ENCODE data around the gene TXK. TPM values are rescaled to one million over a fixed set of nuclear protein-coding genes. Genes with fewer than 3 reads are reported as not detected.

Gene TXK
- total and polyA plus RNA-seq, 2 experiments from 2014 or later: not detected

GRCh38 chr4:48018112-48018511 is 115.9 kb downstream of the TXK start:
- Histone ChIP-seq H3K4me2 (ENCODE audit: unreplicated experiment) (no peak overlapping the region), H3K27ac (no peak overlapping the region), H3K4me1 (ENCODE audit: insufficient read depth) (no peaks in the 10 kb centered on the region), H3K4me3 (no peak overlapping the region), H3K9ac (no peak overlapping the region), H4K20me1 (ENCODE audit: insufficient read depth) (no peaks in the 10 kb centered on the region), H3K9me3 (ENCODE audit: low read depth) (no peaks in the 10 kb centered on the region), H3K27me3 (replicated peaks; ENCODE audit: insufficient read depth) (no peaks in the 10 kb centered on the region), H2AFZ (no peak overlapping the region), H3K9me2 (ENCODE audit: insufficient read depth) (no peaks in the 10 kb centered on the region), H3F3A (ENCODE audit: insufficient read depth) (no peaks in the 10 kb centered on the region; the same call in 1 of the 2 replicates), H3K79me2 (ENCODE audit: insufficient read depth) (no peaks in the 10 kb centered on the region), H3K36me3 (ENCODE audit: low read depth) (no peaks in the 10 kb centered on the region)
- DNase-seq: no peak
- in situ Hi-C loops (cut with MboI): no loop called here
- TF ChIP-seq EZH2phosphoT487 (IDR thresholded peaks at IDR 0.05; ENCODE audit: insufficient read depth, low read depth) (no peak), EZH2 (IDR thresholded peaks at IDR 0.05; ENCODE audit: insufficient read depth, poor library complexity, severe bottlenecking) (no peak)
- WGBS, 2 experiments (ENCODE audit: low coverage in 1 of 2, low lambda C conversion rate in 2 of 2, missing lambda C conversion rate in 2 of 2): 54 to 61% methylated on average over 2 of the region's 2 CpGs

DNA sequence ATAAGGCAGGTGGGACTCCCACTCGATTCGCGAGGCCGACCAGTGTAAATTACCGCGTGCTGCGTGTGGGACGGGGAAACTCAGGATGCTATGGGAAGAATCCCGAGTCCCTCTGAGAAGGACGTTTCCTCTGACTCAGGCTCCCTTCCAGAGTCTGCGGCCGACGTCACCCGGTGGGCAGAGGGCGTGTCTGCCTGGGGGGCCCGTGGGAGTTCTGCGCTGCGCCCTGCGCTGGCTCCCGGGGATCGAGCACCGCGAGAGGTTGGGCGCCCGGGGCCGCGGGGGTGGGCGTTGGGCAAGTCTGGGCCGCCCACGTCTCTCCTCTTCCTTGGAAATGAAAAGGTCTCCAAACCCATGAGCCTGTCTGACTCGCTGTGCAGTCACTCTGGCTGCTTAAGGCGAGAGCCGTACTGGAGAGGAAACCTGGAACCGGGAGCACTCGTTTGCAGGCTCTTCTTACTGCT is 116.9 kb downstream of the TXK start:
- H3K4me3 ChIP-seq: peak overlapping the region; percentile 83
- no peaks in the 10 kb centered on the region for H3K9me3 ChIP-seq (ENCODE audit: low read depth)
- in situ Hi-C loops (cut with MboI): no loop called here
- H4K20me1 ChIP-seq (ENCODE audit: insufficient read depth): no peaks in the 10 kb centered on the region
- DNase-seq: peak; percentile 89
- H3K36me3 ChIP-seq (ENCODE audit: low read depth): no peaks in the 10 kb centered on the region
- TF ChIP-seq EZH2 (IDR thresholded peaks at IDR 0.05; ENCODE audit: insufficient read depth, poor library complexity, severe bottlenecking): no peak
- TF ChIP-seq EZH2phosphoT487 (IDR thresholded peaks at IDR 0.05; ENCODE audit: insufficient read depth, low read depth): no peak
- no peaks in the 10 kb centered on the region for H3K27me3 ChIP-seq (replicated peaks; ENCODE audit: insufficient read depth)
- H3K79me2 ChIP-seq (ENCODE audit: insufficient read depth): no peaks in the 10 kb centered on the region
- no peak overlapping the region for H3K27ac ChIP-seq
- WGBS, 2 experiments (ENCODE audit: low coverage in 1 of 2, low lambda C conversion rate in 2 of 2, missing lambda C conversion rate in 2 of 2): 2 to 3% methylated on average over 25 to 35 of the region's 35 CpGs
- peak overlapping the region; percentile 93 for H2AFZ ChIP-seq
- no peaks in the 10 kb centered on the region for H3K9me2 ChIP-seq (ENCODE audit: insufficient read depth)
- no peaks in the 10 kb centered on the region; the same call in 1 of the 2 replicates for H3F3A ChIP-seq (ENCODE audit: insufficient read depth)
- H3K4me1 ChIP-seq (ENCODE audit: insufficient read depth): no peaks in the 10 kb centered on the region
- peak overlapping the region; percentile 96 for H3K4me2 ChIP-seq (ENCODE audit: unreplicated experiment)
- H3K9ac ChIP-seq: peak overlapping the region; percentile 77

Small RNAs within 50 kb of the gene (small RNA-seq; reads per million reads assigned to genes)
- gene RF00019 (ENCODE audit: low read depth, low replicate concordance) (not detected), gene RF00026 (ENCODE audit: low read depth, low replicate concordance) (not detected), gene RNU6-838P (ENCODE audit: low read depth, low replicate concordance) (not detected)

Other genes with a start within 250 kb of the TXK start
- gene NFXL1, start 219.7 kb downstream of the TXK start, total RNA-seq (2014; rRNA removed; shearing (Covaris generic)): 3.8 and 4.6 TPM in 2 replicates
- 6.3 and 7.7 TPM in 2 replicates for gene NFXL1, start 219.7 kb downstream of the TXK start, polyA plus RNA-seq (2016; fragmentation: Nextera tagmentation; extraction: Ambion mirVana)
- not detected in 2 replicates for gene CNGA1, start 117.6 kb downstream of the TXK start, total RNA-seq (2014; rRNA removed; shearing (Covaris generic))
- gene CNGA1, start 117.6 kb downstream of the TXK start, polyA plus RNA-seq (2016; fragmentation: Nextera tagmentation; extraction: Ambion mirVana): not detected in 2 replicates
- 3.7 TPM in 1 of 2 replicates, not detected in the other for gene NIPAL1, start 117.5 kb downstream of the TXK start, total RNA-seq (2014; rRNA removed; shearing (Covaris generic))
- 0.76 and 0.95 TPM in 2 replicates for gene NIPAL1, start 117.5 kb downstream of the TXK start, polyA plus RNA-seq (2016; fragmentation: Nextera tagmentation; extraction: Ambion mirVana)
- gene TEC, start 135.6 kb upstream of the TXK start, total RNA-seq (2014; rRNA removed; shearing (Covaris generic)): not detected in 2 replicates
- 0.28 TPM in 1 of 2 replicates, not detected in the other for gene TEC, start 135.6 kb upstream of the TXK start, polyA plus RNA-seq (2016; fragmentation: Nextera tagmentation; extraction: Ambion mirVana)
- gene SLAIN2, start 207.3 kb upstream of the TXK start, total RNA-seq (2014; rRNA removed; shearing (Covaris generic)): 60.4 and 98.3 TPM in 2 replicates
- 41.9 and 46.2 TPM in 2 replicates for gene SLAIN2, start 207.3 kb upstream of the TXK start, polyA plus RNA-seq (2016; fragmentation: Nextera tagmentation; extraction: Ambion mirVana)

Data from GM23248 (cell line).